H9 (cell line): ENCODE results near the gene ITCH. TPM values are rescaled to one million over a fixed set of nuclear protein-coding genes. Genes with fewer than 3 reads are reported as not detected.
A peak's percentile ranks its signal among the peaks of the same experiment; 100 is the strongest.

Experiments
- DNase-seq: peaks from one replicate; pipeline ENCODE4 v3.0.0-alpha.2; 2017
- H2AFZ ChIP-seq: one replicate; pipeline ENCODE4 v1.6.1; 2013; ENCODE audit warnings: mild to moderate bottlenecking, low read length, control low read depth, moderate library complexity
- H2AK5ac ChIP-seq: 2 replicates; pipeline ENCODE4 v1.6.1; 2013; ENCODE audit warnings: low read length, control low read depth, mixed read lengths; ENCODE audit not compliant: insufficient read length
- H2BK120ac ChIP-seq: one replicate; pipeline ENCODE4 v1.6.1; 2013; ENCODE audit warnings: low read depth, mild to moderate bottlenecking, low read length, control low read depth, inconsistent platforms; ENCODE audit not compliant: poor library complexity, severe bottlenecking
- H2BK12ac ChIP-seq: 2 replicates; pipeline ENCODE4 v1.6.1; 2013; ENCODE audit warnings: low read length, control low read depth, mixed read lengths, low read depth; ENCODE audit not compliant: insufficient read length
- H2BK15ac ChIP-seq: 2 replicates; pipeline ENCODE4 v1.6.1; 2013; ENCODE audit warnings: low read depth, low read length, control low read depth
- H2BK20ac ChIP-seq: one replicate; pipeline ENCODE4 v1.6.1; 2013; ENCODE audit warnings: low read depth, mild to moderate bottlenecking, low read length, control low read depth, inconsistent platforms; ENCODE audit not compliant: poor library complexity, severe bottlenecking
- H2BK5ac ChIP-seq: 2 replicates; pipeline ENCODE4 v1.6.1; 2013; ENCODE audit warnings: low read length, control low read depth, mixed read lengths; ENCODE audit not compliant: insufficient read length
- H3K14ac ChIP-seq: 2 replicates; pipeline ENCODE4 v1.6.1; 2013; ENCODE audit warnings: low read length, control low read depth; ENCODE audit not compliant: insufficient read depth
- H3K18ac ChIP-seq: 2 replicates; pipeline ENCODE4 v1.6.1; 2013; ENCODE audit warnings: low read depth, mild to moderate bottlenecking, mixed read lengths, low read length, control low read depth; ENCODE audit not compliant: insufficient read length
- H3K23ac ChIP-seq: 2 replicates; pipeline ENCODE4 v1.6.1; 2013; ENCODE audit warnings: low read length, control low read depth, mixed read lengths, low read depth; ENCODE audit not compliant: insufficient read length
- H3K23me2 ChIP-seq: 2 replicates; pipeline ENCODE4 v1.6.1; 2013; ENCODE audit warnings: low read depth, mild to moderate bottlenecking, mixed read lengths, low read length, control low read depth; ENCODE audit not compliant: insufficient read length, poor library complexity, severe bottlenecking
- H3K27ac ChIP-seq: 2 replicates; pipeline ENCODE4 v1.5.1; 2013; ENCODE audit warnings: low read length, control low read depth, mixed read lengths, low read depth; ENCODE audit not compliant: insufficient read length
- H3K27me3 ChIP-seq: 2 replicates; pipeline ENCODE4 v1.6.1; 2013; ENCODE audit warnings: low read length, control low read depth, inconsistent platforms; ENCODE audit not compliant: insufficient read depth
- H3K4ac ChIP-seq: 2 replicates; pipeline ENCODE4 v1.6.1; 2013; ENCODE audit warnings: low read depth, mild to moderate bottlenecking, control low read depth, inconsistent platforms, low read length, moderate library complexity
- H3K4me1 ChIP-seq: 2 replicates; pipeline ENCODE4 v1.6.1; 2013; ENCODE audit warnings: low read length, control low read depth, inconsistent platforms; ENCODE audit not compliant: insufficient read depth
- H3K4me2 ChIP-seq: 2 replicates; pipeline ENCODE4 v1.6.1; 2013; ENCODE audit warnings: low read length, control low read depth, mixed read lengths; ENCODE audit not compliant: insufficient read length, insufficient read depth
- H3K56ac ChIP-seq: 2 replicates; pipeline ENCODE4 v1.6.1; 2013; ENCODE audit warnings: low read depth, mild to moderate bottlenecking, mixed read lengths, low read length, control low read depth; ENCODE audit not compliant: insufficient read length
- H3K79me1 ChIP-seq: 2 replicates; pipeline ENCODE4 v1.6.1; 2013; ENCODE audit warnings: low read depth, mild to moderate bottlenecking, moderate library complexity, low read length, control low read depth, inconsistent platforms; ENCODE audit not compliant: insufficient read depth, poor library complexity, severe bottlenecking
- H3K79me2 ChIP-seq: 2 replicates; pipeline ENCODE4 v1.6.1; 2013; ENCODE audit warnings: low read length, control low read depth, inconsistent platforms; ENCODE audit not compliant: insufficient read depth
- H3K9ac ChIP-seq: 2 replicates; pipeline ENCODE4 v1.6.1; 2013; ENCODE audit warnings: low read length, control low read depth, mixed read lengths; ENCODE audit not compliant: insufficient read length; ENCODE audit errors: extremely low read depth
- H3K9me3 ChIP-seq: one replicate; pipeline ENCODE4 v1.6.1; 2013; ENCODE audit warnings: low read depth, low read length, inconsistent platforms; ENCODE audit not compliant: control insufficient read depth
- H3T11ph ChIP-seq: one replicate; pipeline ENCODE4 v1.6.1; 2013; ENCODE audit warnings: mild to moderate bottlenecking, low read length, control low read depth, inconsistent platforms
- H4K20me1 ChIP-seq: one replicate; pipeline ENCODE4 v1.6.1; 2013; ENCODE audit not compliant: control insufficient read depth, insufficient read length, insufficient read depth
- H4K5ac ChIP-seq: 2 replicates; pipeline ENCODE4 v1.6.1; 2013; ENCODE audit warnings: low read depth, mild to moderate bottlenecking, mixed read lengths, low read length, control low read depth; ENCODE audit not compliant: insufficient read length
- H4K8ac ChIP-seq: replicated peaks from 2 replicates; pipeline ENCODE4 v1.6.1; 2013; ENCODE audit warnings: low read length, control low read depth, mixed read lengths, low read depth; ENCODE audit not compliant: insufficient read length
- H4K91ac ChIP-seq: 2 replicates; pipeline ENCODE4 v1.6.1; 2013; ENCODE audit warnings: low read depth, mild to moderate bottlenecking, moderate library complexity, mixed read lengths, low read length, control low read depth; ENCODE audit not compliant: insufficient read length
- H3K27ac Mint-ChIP-seq, 3 experiments: 2 replicates in 2 of 3; 3 replicates in 1 of 3; pipeline ENCODE4 v1.8.0; 2020 to 2021; ENCODE audit warnings: mixed read lengths in 3 of 3, mild to moderate bottlenecking in 1 of 3, moderate library complexity in 1 of 3
- H3K27me3 Mint-ChIP-seq: 2 replicates; pipeline ENCODE4 v1.8.0; 2021; ENCODE audit warnings: low read depth, mild to moderate bottlenecking, moderate library complexity, mixed read lengths
- H3K36me3 Mint-ChIP-seq, 3 experiments: 2 replicates in 2 of 3; 3 replicates in 1 of 3; pipeline ENCODE4 v1.8.0; 2020 to 2021; ENCODE audit warnings: low read depth in 3 of 3, mixed read lengths in 3 of 3; ENCODE audit not compliant: insufficient read depth in 1 of 3
- H3K4me1 Mint-ChIP-seq, 2 experiments: 2 replicates each; pipeline ENCODE4 v1.8.0; 2020; ENCODE audit warnings: mixed read lengths in 2 of 2
- H3K4me3 Mint-ChIP-seq, 2 experiments: 2 replicates in 1 of 2; 3 replicates in 1 of 2; pipeline ENCODE4 v1.8.0; 2020 to 2021; ENCODE audit warnings: mild to moderate bottlenecking in 2 of 2, mixed read lengths in 2 of 2, moderate library complexity in 1 of 2
- H3K9me3 Mint-ChIP-seq, 2 experiments: 2 replicates in 1 of 2; 3 replicates in 1 of 2; pipeline ENCODE4 v1.8.0; 2020; ENCODE audit warnings: mild to moderate bottlenecking in 2 of 2, mixed read lengths in 2 of 2, moderate library complexity in 1 of 2
- WGBS: extraction: QIAGEN DNeasy Blood & Tissue Kit; methylation state at CpG from one replicate; pipeline ENCODE4 v1.1.7; 2013; ENCODE audit warnings: missing lambda C conversion rate, low lambda C conversion rate, mixed read lengths; ENCODE audit not compliant: insufficient read length; ENCODE audit errors: extremely low coverage; 5-methylcytosine and 5-hydroxymethylcytosine counted together
- total RNA-seq: library from RNA; stranded (reverse); gene quantifications from 2 replicates; pipeline ENCODE4 v1.2.1, GENCODE V29; 2021
- TF ChIP-seq, protein P1 (sequence below): fragments of 200-600 bp; sonication (generic); conservative IDR thresholded peaks from 3 replicates; pipeline ENCODE4 v1.8.0; 2021; ENCODE audit warnings: antibody characterized with exemption, mild to moderate bottlenecking

Gene ITCH
- total RNA-seq, 1 experiment from 2014 or later: 55.9 TPM

DNA sequence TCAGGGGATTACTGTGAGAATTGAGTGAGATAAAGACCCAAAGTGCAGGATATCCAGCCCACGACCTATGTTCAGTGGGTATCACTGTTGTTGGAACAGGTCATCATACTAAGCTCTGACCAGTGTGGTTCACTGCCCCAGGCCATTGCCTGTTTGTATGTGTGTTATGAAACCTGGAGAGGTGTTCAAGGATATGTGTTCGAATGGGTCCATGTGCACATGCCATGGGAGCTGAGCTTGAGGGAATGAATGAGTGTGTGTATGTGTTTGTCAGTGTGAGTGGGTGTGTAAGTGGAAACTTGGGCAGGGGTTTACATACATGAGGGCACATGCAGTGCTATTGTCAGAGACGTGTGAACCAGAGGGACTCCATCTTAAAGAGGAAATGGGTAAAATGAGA, 42.2 kb upstream of the ITCH start:
- H2BK5ac ChIP-seq: no peak overlapping the region
- H2BK12ac ChIP-seq: no peak overlapping the region
- Mint-ChIP-seq H3K27me3 (0 out of 2 replicates have a peak, but pooled peaks cover 1% of the 10 kb centered on the region), H3K4me3 (no peak overlapping the region), H3K36me3 (no peaks in the 10 kb centered on the region), H3K27ac (no peak overlapping the region; a peak in 1 of 7 replicates), H3K9me3 (no peaks in the 10 kb centered on the region), H3K4me1 (peaks cover 43 to 45% of the 10 kb centered on the region in 2 experiments)
- H2BK120ac ChIP-seq: no peak overlapping the region
- H4K5ac ChIP-seq: no peak overlapping the region
- H3K9me3 ChIP-seq: no peaks in the 10 kb centered on the region
- H2BK15ac ChIP-seq: no peak overlapping the region
- no peak overlapping the region for H2BK20ac ChIP-seq
- TF ChIP-seq, protein P1, sequence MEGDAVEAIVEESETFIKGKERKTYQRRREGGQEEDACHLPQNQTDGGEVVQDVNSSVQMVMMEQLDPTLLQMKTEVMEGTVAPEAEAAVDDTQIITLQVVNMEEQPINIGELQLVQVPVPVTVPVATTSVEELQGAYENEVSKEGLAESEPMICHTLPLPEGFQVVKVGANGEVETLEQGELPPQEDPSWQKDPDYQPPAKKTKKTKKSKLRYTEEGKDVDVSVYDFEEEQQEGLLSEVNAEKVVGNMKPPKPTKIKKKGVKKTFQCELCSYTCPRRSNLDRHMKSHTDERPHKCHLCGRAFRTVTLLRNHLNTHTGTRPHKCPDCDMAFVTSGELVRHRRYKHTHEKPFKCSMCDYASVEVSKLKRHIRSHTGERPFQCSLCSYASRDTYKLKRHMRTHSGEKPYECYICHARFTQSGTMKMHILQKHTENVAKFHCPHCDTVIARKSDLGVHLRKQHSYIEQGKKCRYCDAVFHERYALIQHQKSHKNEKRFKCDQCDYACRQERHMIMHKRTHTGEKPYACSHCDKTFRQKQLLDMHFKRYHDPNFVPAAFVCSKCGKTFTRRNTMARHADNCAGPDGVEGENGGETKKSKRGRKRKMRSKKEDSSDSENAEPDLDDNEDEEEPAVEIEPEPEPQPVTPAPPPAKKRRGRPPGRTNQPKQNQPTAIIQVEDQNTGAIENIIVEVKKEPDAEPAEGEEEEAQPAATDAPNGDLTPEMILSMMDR: no peak
- H3K14ac ChIP-seq: 0 out of 2 replicates have a peak overlapping the region, but pooled peaks have one; percentile 45
- no peak overlapping the region for H3K18ac ChIP-seq
- H4K20me1 ChIP-seq: no peaks in the 10 kb centered on the region
- no peak overlapping the region for H3K56ac ChIP-seq
- no peak for DNase-seq
- no peak overlapping the region for H3K23ac ChIP-seq
- no peaks in the 10 kb centered on the region for H3K27me3 ChIP-seq
- no peaks in the 10 kb centered on the region for H3K79me1 ChIP-seq
- no peaks in the 10 kb centered on the region for H3K23me2 ChIP-seq
- H3K27ac ChIP-seq: no peak overlapping the region
- H2AFZ ChIP-seq: no peak overlapping the region
- H3K4me1 ChIP-seq: peaks cover 10% of the 10 kb centered on the region; the same call in 1 of the 2 replicates
- no peak overlapping the region for H3K9ac ChIP-seq
- H3T11ph ChIP-seq: no peak overlapping the region
- H4K8ac ChIP-seq: no peak overlapping the region
- H2AK5ac ChIP-seq: no peak overlapping the region
- no peak overlapping the region for H4K91ac ChIP-seq
- H3K79me2 ChIP-seq: no peaks in the 10 kb centered on the region
- WGBS: no CpG with 5 or more reads among the region's 3 CpGs
- H3K4ac ChIP-seq: no peak overlapping the region
- H3K4me2 ChIP-seq: no peak overlapping the region
